T-helper 22 cell (primary cell): ENCODE measurements around the gene VMA21.

Source experiments
- DNase-seq: peaks from one replicate; pipeline ENCODE4 v3.0.0-alpha.2; 2020; ENCODE audit warnings: low read depth

Gene VMA21, protein sequence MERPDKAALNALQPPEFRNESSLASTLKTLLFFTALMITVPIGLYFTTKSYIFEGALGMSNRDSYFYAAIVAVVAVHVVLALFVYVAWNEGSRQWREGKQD

GRCh38 chrX:151396825-151397740 is at the start of gene VMA21:
TSS of gene VMA21 (plus strand) at chrX:151397206. CDS start at chrX:151397309, 103 bp downstream.
- DNase-seq: peak; percentile 72

DNA sequence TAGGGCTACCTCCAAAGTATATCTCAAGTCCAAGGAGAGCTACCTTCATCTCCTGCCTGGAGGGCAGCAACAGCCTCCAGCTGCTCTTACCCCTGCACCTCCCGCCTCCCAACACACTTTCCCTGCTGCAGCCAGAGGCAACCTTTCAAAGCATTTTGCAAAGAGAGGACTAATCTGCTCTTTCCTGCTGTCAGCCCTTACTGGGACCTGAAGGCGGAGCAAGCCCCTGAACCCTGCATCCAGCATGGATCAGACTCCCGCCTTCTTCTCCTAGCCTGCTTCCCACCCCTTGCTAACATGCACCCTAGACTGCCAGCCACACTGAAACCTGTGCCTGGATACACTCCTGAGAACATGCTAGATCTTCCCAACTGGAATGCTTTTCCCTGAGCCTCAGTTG is 37.7 kb upstream of the VMA21 start:
- DNase-seq: no peak

DNA sequence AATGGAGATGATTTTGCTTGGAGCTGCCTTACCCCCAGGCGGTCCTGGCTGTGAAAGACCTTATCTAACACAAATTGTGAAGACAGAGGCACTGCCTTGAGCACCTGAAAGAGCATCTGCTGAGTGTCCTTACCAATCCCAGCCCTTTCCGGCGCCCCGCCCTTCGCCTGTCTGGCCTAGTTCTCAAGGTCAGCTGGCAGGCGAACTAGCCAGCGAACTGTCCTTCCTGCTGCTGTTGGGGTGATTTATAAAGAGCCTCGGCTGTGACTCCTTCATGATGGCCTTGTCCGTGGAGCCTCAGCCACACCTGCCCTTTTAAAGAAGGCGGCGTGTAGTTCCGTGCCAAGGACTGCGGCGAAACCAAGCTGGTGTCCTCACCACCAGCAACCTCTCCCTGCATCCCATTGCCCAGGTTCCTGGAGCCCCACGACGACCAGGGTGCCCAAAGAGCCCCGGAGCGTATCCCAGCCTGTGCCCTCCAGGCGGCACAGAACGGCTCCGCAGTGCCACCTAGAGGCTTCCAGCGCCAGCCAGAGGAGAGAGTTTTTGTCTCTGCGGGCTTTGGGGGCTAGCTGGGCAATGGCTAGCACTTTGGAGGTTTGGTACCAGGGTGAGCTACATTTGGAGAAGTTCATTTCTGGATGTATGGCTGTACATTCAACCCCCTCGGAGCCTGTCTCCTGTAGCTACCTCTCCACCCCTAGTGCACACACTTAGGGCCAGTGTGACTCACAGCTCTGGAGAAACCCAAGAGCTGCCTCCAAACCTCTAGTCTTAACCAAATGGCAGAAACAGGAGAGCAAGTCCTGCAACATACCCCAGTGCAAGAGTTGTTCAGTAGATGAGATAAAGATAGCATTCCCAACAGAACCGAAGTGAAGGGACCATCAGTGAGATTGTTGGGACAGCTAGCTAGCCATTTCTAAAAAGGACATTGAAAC is 36.8 kb upstream of the VMA21 start:
- DNase-seq: no peak

GRCh38 chrX:151363316-151363715 is 33.7 kb upstream of the VMA21 start:
- no peak for DNase-seq

DNA sequence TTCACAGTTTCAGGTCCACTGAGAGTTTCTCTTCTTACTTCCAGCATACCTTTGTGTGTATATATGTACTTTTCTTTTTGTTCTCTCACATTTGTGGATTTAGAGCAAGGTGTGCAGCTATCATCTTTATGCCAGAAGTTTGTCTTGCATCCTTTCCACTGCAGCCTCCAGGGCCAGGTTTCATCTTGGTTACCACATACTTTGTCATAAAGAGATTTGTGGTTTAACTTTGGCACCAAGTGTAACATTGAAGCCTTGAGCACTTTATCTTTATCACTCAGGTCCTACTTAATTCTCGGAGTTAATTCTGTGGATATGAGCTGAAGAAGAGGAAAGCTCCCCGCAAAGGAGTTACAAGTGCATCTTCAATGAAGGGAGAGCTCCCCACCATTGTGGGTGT is 31.4 kb upstream of the VMA21 start:
- DNase-seq: no peak

DNA sequence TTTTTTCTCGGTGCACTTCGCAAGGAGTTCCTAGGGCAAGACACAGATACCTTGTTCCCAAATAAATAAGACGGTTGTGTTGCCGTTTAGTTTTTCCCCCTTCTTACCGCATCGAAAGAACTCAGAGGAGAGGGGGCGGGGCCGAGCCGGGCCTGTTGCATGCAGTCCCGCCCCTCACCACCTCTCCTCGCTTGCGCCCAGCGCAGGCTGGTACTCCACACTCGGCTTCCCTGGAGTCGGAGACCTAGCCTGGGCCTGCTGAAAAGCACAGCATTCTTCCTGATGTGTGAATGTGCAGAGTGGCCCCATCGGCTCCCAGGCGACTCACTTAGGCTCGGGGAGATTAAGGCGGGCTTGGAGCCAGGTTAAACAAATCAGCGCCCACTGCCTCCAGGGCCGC is 26.1 kb upstream of the VMA21 start:
- DNase-seq: no peak

DNA sequence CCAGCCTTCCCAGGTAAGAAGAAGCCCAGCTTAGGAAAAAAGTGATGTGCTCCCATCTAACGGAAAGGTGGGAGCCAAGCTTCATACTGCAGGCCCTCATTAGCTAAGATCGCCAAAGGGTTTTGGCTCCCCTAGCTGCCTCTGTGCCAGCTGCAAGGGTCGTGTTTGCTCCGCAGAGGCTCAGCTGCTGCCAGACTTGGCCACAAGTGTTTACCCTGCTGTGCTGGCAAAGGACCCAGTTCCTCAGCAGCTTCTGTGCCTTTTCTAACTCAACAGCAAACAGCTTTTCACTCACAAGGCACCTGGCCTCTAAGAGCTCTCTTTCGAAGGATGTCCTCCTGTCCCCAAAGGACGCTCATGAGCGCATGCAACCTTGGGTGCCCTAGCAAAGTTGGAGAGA is 12.2 kb upstream of the VMA21 start:
- DNase-seq: no peak

DNA sequence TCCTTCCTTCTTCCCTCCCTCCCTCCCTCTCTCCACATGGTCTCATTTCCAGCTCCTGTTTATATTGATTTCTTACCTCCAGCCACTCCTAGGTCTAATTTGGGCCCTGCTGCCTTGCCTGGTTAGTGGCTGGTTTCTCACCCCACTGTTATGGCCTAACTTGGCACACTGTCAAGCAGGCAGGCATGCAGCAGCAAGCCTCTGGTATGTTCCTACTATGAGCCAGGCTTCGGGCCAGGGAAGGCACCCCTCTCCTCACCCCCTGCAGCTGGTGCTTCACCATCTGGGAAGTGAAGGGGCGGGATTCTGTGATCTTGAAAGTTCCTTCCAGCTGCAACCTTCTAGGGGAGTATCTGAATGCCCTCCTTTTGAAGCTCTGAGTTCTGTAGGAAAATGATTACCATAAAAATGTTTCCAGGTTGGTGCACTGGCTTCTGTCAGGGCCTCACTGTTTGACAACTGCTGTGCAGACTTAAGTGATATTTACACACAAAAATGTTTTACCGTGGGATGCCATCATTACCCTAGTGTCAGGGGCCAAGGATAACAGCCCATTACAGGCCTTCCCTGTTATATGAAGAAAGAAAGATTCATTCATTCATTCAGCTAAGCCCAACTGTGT is 10.1 kb upstream of the VMA21 start:
- no peak for DNase-seq

GRCh38 chrX:151391722-151392121 is 5.3 kb upstream of the VMA21 start:
- no peak for DNase-seq

- peak; percentile 56 for DNase-seq
Observed at GRCh38 chrX:151393514-151393913, 3.5 kb upstream of the VMA21 start.

- DNase-seq: no peak
Observed at GRCh38 chrX:151396042-151396824, 773 bp upstream of the VMA21 start.

- DNase-seq: no peak
Observed at GRCh38 chrX:151397741-151398070, 700 bp downstream of the VMA21 start.

- DNase-seq: no peak
Observed at GRCh38 chrX:151398346-151398745, 1.3 kb downstream of the VMA21 start.

GRCh38 chrX:151402719-151403390 is 5.8 kb downstream of the VMA21 start:
- no peak for DNase-seq

DNA sequence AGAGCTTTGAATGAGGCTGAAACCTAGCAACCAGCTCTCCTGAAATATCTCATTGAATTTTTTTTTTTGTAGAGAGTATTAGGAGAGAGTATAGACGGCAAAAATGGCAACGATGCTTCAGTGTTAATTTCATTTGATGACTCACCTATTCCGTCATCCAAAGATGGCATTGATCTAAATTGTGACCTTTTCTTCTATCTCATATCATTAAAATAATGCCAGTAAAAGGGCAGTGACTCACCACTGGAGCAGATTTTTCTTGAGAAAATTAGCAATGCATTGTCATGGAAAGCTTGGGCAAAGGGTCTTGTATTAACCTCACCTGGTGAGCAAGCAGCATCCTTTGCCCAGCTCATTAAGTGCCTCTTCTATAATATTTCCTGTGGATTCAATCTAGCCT is 19.6 kb downstream of the VMA21 start:
- no peak for DNase-seq

DNA sequence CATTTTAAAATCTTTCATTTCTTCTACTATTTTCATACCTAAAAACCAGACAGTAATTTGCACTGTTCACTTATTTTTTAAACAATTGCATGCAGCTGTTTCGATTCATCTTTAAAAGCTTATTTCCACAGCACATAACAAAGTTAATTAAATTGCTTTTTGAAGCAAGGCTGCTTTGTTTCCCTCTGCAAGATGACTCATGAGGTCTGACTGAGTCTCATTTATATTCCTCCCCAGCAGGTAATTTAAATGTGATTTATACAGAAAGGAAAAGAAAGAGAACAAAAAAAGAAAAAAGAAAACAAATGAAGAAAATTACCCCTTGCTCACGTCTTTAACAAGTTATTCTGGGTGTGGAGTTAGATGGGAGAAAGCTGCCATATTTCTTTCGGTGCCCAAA is 22.8 kb downstream of the VMA21 start:
- DNase-seq: no peak

DNA sequence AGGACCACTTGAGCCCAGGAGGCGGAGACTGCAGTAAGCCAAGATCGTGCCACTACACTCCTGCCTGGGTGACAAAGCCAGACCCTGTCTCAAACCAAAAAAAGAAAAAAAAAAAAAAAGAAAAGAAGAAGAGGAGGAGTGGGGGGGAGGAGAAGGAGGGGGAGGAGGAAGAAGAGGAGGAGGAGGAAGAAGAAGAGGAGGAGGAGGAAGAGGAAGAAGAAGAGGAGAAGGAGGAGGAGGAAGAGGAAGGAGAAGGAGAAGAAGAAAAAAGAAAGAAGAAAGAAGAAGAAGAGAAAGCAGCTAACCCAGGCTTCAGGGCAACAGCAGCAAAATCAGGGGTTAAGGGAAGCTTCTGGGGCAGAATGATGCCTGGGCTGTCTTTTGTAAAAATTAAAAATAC is 27.5 kb downstream of the VMA21 start:
- no peak for DNase-seq

DNA sequence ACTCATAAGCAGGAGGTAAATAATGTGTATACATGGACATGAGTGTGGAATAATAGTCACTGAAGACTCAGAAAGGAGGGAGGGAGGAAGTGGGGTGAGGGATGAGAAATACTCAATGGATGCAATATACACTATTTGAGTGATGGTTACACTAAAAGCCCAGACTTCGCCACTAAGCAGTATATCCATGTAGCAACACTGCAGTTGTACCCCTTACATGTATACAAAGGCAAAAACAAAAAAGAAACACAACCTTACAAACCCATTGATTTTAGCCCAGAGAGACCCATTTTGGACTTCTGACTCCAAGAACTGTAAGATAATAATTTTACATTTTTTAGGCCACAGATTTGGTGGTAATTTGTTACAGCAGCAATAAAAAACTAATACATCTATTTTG is 51.5 kb downstream of the VMA21 start:
- DNase-seq: no peak

DNA sequence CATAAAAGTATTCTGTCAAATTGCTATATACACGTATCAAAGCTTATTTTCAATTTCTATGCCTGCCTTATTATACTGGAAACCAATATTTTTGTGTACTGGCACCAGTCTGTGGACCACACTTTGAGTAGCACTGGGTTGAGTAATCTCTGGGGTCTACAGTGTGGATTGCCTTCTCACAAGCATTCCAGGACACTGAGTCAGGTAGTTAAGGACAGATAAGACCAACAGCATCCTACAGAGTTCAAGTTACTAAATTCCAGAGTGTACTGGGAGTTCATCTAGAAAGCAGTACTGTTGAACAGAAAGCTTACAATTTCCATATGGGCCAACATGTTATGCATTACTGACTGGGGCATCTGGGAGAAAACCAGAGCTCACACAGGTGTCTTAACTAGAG is 61.8 kb downstream of the VMA21 start:
- no peak for DNase-seq
